Stomach (tissue), 4 donors: ENCODE data around the gene GAPVD1.

Source experiments
- EP300 ChIP-seq: sonication (generic); formaldehyde crosslinking; IDR thresholded peaks from one replicate; pipeline ENCODE4 v1.6.1; 2017; ENCODE audit warnings: antibody characterized with exemption
- POLR2AphosphoS5 ChIP-seq, 3 donors: sonication (generic); formaldehyde crosslinking; IDR thresholded peaks; one replicate each; pipeline ENCODE4 v1.6.1; 2016; ENCODE audit warnings: antibody characterized with exemption in 3 of 3
- TF ChIP-seq, protein P1 (sequence below), 7 experiments: fragments of 450-650 bp in 4 of 7; fragments of 200-600 bp in 3 of 7; sonication (generic) in 3 of 7; IDR thresholded peaks; one replicate each; pipeline ENCODE4 v1.5.1; 2016 to 2019; ENCODE audit warnings: antibody characterized with exemption in 7 of 7, control low read depth in 2 of 7, mild to moderate bottlenecking in 1 of 7

DNA sequence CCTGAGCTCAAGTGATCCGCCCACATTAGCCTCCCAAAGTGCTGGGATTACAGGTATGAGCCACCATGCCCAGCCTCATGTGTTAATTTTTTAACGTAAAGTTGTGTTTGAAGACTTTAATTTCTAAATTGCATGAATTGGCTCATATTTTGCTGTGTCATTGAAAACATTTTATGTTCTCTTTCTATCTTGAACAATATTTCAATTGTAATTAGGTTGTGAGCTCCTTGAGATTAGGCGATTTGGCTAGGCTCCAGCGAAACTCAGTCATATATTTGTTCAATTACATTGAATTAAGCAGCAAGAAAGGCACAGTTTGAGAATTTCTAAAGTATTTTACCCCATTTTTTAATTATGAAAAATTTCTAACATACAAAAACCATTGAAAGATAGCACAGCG, 34.0 kb downstream of the GAPVD1 start:
- TF ChIP-seq, protein P1, sequence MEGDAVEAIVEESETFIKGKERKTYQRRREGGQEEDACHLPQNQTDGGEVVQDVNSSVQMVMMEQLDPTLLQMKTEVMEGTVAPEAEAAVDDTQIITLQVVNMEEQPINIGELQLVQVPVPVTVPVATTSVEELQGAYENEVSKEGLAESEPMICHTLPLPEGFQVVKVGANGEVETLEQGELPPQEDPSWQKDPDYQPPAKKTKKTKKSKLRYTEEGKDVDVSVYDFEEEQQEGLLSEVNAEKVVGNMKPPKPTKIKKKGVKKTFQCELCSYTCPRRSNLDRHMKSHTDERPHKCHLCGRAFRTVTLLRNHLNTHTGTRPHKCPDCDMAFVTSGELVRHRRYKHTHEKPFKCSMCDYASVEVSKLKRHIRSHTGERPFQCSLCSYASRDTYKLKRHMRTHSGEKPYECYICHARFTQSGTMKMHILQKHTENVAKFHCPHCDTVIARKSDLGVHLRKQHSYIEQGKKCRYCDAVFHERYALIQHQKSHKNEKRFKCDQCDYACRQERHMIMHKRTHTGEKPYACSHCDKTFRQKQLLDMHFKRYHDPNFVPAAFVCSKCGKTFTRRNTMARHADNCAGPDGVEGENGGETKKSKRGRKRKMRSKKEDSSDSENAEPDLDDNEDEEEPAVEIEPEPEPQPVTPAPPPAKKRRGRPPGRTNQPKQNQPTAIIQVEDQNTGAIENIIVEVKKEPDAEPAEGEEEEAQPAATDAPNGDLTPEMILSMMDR (IDR thresholded peaks at IDR 0.05): no peak
- TF ChIP-seq EP300 (no peak), POLR2AphosphoS5 (IDR thresholded peaks at IDR 0.05) (no peak)
